Dermis microvascular lymphatic vessel endothelial cell (primary cell): ENCODE results near the gene ACP4. TPM values are rescaled to one million over a fixed set of nuclear protein-coding genes. Genes with fewer than 3 reads are reported as not detected.

Experiments used
- DNase-seq, 2 donors: peaks; one replicate each; pipeline versions ENCODE4 v3.0.0 to v3.0.0-alpha.2; 2010; ENCODE audit warnings: low read depth in 2 of 2
- total RNA-seq: library from RNA; depleted of rRNA; stranded (reverse); fragments of >200 nt; gene quantifications from 2 replicates; pipeline ENCODE4 v1.2.1, GENCODE V29; 2014

Gene ACP4
- total RNA-seq, 1 donor from 2014 or later, result not detected

- no peak for DNase-seq
Observed at GRCh38 chr19:50839712-50840655, 49.8 kb downstream of the ACP4 start.

- no peak for DNase-seq
Observed at GRCh38 chr19:50842130-50842529, 51.9 kb downstream of the ACP4 start.

GRCh38 chr19:50843205-50843604 is 53.0 kb downstream of the ACP4 start:
- DNase-seq, result no peak

GRCh38 chr19:50843701-50844221 is 53.5 kb downstream of the ACP4 start:
- DNase-seq, result no peak

GRCh38 chr19:50844296-50844935 is 54.2 kb downstream of the ACP4 start:
- no peak for DNase-seq

Other genes with a start within 250 kb of the ACP4 start
- gene LRRC4B, start 222.0 kb upstream of the ACP4 start, total RNA-seq, result 0.13 TPM in 1 of 2 replicates, not detected in the other
- under 0.01 TPM in 1 of 2 replicates, not detected in the other for gene SYT3, start 150.5 kb upstream of the ACP4 start, total RNA-seq
- gene C19orf81, start 141.0 kb upstream of the ACP4 start, total RNA-seq, result 0.89 TPM in 1 of 2 replicates, not detected in the other
- under 0.01 and 0.13 TPM in 2 replicates for gene SHANK1, start 70.6 kb upstream of the ACP4 start, total RNA-seq
- gene CLEC11A, start 67.1 kb upstream of the ACP4 start, total RNA-seq, result 1.3 and 2.1 TPM in 2 replicates
- gene GPR32, start 20.0 kb upstream of the ACP4 start, total RNA-seq, result not detected in 2 replicates
- not detected in 2 replicates for gene KLK1, start 33.4 kb downstream of the ACP4 start, total RNA-seq
- gene KLK15, start 43.2 kb downstream of the ACP4 start, total RNA-seq, result not detected in 2 replicates
- gene KLK3, start 64.5 kb downstream of the ACP4 start, total RNA-seq, result not detected in 2 replicates
- not detected in 2 replicates for gene KLK2, start 83.0 kb downstream of the ACP4 start, total RNA-seq
- gene KLK4, start 121.0 kb downstream of the ACP4 start, total RNA-seq, result not detected in 2 replicates
- gene KLK5, start 162.6 kb downstream of the ACP4 start, total RNA-seq, result not detected in 2 replicates
- gene KLK6, start 179.2 kb downstream of the ACP4 start, total RNA-seq, result not detected in 2 replicates
- gene KLK7, start 193.5 kb downstream of the ACP4 start, total RNA-seq, result not detected in 2 replicates
- not detected in 2 replicates for gene KLK8, start 211.2 kb downstream of the ACP4 start, total RNA-seq
- gene KLK10, start 229.3 kb downstream of the ACP4 start, total RNA-seq, result 0.13 TPM in 1 of 2 replicates, not detected in the other
- gene KLK11, start 236.2 kb downstream of the ACP4 start, total RNA-seq, result not detected in 2 replicates
- gene KLK12, start 244.6 kb downstream of the ACP4 start, total RNA-seq, result not detected in 2 replicates